ENCODE measurements around the gene CLDN4.

CLDN4 gene

GRCh38 chr7:73872056-73872908 lies 41.5 kb downstream of the CLDN4 start:
- DNase-seq (ENCODE audit: low read depth): no peak

GRCh38 chr7:73876361-73876760 lies 45.6 kb downstream of the CLDN4 start:
- DNase-seq (ENCODE audit: low read depth): no peak

- no peak for DNase-seq (ENCODE audit: low read depth)
Measured at GRCh38 chr7:73876973-73877372, 46.2 kb downstream of the CLDN4 start.

DNA sequence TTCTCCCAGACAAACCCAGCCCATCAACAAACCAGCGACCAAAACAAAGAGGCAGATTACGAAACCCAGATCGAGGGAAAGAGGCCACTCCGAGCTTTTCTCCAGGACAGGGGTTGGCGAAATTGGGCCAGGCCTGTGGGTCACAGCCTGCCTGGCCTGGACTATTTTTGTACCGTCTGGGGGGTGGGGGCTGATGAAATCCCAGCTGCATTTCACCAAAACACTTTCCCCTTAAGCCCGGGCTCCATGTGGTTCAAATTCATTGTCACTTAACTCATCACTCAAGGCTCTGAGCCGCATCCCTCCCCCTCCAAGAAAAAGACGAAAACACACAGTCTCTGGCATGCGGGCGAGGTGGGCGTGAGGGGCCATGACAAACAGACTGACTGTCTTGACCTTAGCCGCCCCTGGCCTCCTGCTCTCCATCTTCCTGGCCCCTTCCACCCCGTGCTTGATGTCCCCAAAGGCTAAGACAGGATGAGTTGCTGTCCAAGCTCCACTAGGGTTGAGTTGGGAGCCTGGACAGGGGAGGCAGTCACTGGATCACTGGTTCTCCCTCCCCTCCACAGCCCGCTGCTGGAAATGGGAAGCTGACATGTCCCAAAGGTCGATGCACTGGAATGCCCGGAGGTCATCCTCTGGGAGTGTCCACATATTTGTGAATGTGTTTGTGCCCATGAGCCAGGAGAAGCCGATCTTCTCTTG lies 49.3 kb downstream of the CLDN4 start:
- DNase-seq (ENCODE audit: low read depth): no peak

DNA sequence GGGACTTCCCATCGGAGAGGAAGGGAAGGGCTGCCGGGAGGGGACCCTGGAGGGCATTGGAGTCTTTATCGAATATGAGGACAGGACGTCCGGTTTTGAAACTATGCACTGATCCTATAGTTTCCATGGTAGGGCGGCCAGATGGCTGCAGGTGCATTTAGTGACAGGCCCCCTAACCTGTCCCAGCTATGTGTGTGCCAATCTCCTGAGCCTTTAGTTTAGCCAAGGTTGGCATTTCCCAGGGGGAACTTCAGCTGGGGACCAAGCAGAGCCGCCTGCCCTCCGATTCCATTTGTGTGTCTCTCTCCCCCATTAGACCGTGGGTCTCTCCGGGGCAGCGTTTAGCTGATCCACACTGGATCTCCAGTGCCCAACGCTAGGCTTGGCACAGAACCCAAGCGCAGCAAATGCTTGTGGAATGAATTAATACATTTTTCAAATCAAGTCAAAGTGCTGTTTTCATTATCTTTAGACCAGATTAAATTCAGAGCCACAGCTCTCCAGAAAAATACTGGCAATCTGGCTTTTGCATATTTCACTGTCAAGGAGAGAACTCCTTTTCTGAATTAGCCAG lies 50.0 kb downstream of the CLDN4 start:
- DNase-seq (ENCODE audit: low read depth): no peak

DNA sequence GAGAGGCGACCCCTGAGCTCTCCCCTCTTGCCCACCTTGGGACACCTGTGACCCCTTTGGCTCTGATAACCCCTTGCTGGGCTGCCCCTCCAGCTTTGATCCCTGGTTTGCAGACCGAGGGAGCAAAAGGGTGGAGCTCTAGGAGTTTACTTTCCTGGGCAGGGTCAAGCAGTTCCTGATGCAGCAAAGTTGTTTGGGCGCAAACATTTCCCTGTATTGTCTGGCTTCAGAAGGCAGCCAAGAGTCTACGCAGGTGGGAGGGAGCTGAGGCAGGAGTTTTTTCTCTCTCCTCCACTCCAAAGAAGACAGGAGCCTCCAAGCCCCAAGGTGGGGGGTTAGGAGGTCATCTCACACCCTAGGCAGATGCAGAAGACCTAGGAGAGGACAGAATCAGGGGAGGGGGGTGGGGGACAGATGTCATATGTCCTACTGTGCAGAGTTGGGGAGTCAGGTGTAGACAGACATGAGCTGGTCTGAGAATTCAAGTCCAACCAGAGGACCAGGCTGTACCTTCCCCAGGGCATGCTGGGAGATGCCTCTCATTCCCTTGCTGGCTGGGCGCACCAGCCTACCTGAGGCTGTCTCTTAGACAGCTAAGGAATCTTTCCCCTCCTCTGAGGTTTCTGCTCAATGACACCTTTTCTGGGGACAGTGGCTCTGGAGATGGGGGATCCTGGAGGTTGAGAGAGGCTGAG lies 50.7 kb downstream of the CLDN4 start:
- DNase-seq (ENCODE audit: low read depth): no peak

- no peak for DNase-seq (ENCODE audit: low read depth)
Measured at GRCh38 chr7:73882047-73882402, 51.2 kb downstream of the CLDN4 start.
